DMS153 (cell line): ENCODE measurements around the gene PIK3R2.
"Not testable (repeated sequence)": the region's sequence is repeated elsewhere in the genome, so short reads cannot be mapped to it uniquely, and the experiment has no call there.

ENCODE experiments used
- DNase-seq: peaks from one replicate; lab custom pipeline; 2025; lab: John Stamatoyannopoulos, UW

Gene PIK3R2

DNA sequence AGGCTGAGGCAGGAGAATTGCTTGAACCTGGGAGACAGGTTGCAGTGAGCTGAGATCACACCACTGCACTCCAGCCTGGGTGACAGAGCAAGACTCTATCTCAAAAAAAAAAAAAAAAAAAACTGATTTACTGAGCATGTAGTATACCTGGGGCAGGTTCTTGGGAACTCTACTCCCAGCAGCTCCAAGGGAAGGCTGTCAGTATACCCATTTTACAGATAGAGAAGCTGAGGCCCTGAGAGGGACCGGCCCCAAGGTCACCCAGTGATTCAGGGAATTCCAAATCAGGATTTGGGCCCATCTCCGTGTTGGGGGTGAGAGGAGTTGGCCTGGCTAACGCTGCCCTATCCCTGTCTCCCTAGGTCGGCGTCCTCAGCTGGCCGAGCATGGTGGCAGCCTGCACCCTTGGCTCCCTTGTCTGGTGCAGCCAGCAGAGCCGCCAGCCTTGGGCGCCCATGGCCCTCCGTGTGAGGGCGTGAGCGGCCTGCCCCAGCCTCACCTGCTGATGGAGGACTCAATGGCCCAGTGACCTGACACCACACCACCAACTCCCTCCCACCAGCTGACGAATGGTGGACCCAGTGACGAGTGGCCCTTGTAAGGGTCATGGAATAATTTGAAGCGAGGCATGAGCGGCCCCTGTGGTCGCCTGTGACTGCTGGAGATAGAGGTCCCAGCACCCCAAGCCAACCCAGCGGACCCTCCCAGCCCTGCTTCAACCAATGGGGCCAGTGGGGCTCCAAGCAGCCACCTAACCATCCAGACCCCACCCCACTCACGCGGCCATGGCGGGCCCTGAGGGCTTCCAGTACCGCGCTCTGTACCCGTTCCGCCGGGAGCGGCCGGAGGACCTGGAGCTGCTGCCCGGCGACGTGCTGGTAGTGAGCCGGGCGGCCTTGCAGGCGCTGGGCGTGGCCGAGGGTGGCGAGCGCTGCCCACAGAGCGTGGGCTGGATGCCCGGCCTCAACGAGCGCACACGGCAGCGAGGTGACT is 2.4 kb downstream of the PIK3R2 start:
- no peak for DNase-seq

DNA sequence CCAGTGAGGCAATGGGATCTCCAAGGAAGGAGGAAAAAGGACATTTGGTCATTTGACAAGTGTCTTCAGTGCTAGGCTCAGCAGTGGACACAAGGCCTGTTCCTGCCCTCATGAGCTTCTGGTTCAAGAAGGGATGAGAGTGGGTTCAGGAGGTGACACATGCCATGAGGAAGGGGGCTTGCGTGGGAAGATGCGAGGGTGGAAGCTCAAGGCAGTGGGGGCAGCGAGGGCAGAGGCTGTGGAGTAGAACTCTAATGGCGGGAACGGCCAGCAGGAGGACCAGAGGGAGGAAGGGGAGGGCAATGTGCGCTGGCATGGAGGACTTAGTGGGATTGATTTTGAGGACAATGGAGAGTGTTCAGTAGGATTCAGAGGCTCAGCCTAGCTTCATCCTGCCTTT is 3.3 kb downstream of the PIK3R2 start:
- DNase-seq, result no peak

DNA sequence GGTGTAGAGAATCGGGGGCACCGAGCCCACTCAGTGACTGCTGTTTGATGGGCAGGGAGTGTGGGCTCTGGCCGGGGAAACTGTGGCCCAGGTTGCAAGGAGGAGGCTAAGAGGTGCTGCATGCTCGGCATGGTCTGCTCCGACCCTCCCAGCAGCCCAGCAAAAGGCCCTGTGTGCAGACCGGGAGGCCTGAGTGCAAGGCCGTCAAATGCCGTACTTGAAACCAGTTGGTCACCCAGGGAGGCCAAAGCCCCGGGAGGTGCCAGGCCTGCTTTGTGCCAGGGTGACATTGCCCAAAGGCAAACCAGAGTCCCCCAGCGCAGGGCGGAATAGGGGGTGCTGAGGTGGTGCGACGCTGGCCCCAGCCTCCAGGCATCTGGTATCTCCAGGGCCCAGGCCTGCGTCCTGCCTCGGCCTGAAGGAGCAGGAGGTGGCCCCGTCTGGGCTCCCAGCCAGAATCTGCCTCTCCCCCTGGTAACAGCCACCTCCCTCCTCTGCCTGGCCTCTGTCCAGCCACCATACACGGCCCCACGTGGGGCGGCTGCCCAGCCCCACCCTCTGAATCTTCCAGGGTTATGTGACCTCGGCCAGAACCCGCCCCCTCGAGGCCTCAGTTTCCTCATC is 4.0 kb downstream of the PIK3R2 start:
- DNase-seq, result peak; percentile 89

DNA sequence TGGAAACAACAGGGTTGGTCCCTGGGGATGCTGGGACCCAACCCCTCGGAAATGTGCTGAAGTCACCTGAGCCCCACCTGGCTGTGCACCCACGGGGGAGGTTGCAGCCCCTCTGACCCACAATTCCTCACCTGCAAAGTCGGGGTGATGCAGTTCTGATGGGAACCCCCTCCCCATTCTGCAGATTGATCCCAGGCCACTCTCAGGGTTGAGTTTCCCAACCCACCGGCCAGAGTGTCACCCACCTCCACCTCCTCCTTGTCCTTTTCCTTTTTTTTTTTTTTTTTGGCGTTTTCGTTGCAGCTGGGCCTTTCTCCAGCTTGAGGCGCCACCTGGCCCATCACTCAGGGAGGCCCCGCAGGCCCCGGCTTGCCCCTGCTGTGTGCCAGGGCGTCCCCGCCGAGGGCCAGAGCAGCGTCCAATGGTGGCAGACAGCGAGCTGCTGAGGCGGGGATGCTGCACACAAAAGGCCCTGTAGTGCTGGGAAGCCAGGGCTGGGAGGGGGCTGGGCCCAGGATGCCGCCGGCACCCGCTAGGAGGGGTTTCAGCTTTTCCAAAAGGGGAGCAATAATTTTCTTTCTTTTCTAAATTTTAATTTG is 4.6 kb downstream of the PIK3R2 start:
- peak; percentile 91 for DNase-seq

DNA sequence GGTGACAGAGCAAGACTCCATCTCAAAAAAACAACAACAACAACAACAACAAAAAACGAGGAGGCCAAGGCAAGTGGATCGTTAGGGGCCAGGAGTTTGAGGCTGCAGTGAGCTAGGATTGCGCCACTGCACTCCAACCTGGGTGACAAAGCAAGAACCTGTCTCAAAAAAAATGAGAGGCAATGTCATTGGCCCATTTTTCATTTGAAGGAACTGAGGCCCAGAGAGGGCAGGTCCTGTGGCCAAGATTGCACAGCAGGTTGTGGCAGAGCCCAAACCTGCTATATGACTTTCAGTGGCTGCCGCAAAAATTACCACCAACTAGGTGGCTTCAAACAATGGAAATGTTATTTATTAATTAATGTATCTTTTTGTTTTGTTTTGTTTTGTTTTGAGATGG is 5.5 kb downstream of the PIK3R2 start:
- DNase-seq, result no peak

DNA sequence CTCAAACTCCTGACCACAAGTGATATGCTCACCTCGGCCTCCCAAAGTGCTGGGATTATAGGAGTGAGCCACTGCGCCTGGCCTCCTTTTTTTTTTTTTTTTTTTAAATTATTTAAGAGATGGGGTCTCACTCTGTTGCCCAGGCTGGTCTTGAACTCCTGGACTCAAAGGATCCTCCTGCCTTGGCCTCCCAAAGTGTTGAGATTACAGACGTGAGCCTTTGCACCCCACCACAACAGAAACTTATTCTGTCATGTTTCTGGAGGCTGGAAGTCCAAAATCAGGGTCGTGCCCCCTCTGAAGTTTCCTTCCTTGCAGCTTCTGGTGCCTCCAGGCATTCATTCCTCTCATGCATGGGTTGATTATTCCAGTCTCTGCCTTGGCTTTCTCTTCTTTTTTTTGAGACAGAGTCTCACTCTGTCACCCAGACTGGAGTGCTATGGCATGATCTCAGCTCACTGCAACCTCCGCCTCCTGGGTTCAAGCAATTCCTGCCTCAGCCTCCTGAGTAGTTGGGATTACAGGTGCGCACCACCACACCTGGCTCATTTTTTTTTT is 6.2 kb downstream of the PIK3R2 start:
- DNase-seq, result not testable (repeated sequence)

DNA sequence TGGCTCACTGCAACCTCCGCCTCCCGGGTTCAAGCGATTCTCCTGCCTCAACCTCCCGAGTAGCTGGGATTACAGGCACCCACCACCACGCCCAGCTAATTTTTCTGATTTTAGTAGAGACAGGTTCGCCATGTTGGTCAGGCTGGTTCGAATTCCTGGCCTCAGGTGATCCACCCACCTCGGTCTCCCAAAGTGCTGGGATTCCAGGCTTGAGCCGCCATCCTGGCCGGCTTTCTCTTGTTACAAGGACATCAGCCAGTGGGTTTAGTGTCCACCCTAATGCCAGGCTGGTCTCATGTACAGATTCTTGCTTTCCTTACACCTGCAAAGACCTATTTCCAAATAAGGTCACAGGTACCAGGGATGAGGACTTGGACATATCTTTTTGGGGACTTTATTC is 6.8 kb downstream of the PIK3R2 start:
- DNase-seq, result no peak

DNA sequence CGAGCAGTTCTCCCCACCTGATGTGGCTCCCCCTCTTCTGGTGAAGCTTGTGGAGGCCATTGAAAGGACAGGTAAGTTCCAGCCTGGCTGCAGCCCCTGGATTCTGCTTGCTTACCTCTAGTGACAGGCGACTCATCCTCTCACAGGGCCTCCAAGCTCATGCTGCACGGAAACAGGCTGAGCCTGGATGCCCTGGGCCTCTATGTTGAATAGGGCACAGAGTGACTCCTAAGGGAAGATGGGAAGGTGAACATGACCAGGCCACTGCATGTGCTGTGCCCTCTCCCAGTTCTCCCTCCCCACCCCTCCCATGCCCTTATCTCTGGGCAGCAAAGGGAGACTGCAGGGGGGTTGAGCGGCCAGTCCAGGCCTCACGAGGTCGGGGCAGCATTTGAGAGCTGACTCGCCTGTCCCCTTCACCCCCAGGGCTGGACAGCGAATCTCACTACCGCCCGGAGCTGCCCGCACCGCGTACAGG is 7.6 kb downstream of the PIK3R2 start:
- DNase-seq, result no peak

DNA sequence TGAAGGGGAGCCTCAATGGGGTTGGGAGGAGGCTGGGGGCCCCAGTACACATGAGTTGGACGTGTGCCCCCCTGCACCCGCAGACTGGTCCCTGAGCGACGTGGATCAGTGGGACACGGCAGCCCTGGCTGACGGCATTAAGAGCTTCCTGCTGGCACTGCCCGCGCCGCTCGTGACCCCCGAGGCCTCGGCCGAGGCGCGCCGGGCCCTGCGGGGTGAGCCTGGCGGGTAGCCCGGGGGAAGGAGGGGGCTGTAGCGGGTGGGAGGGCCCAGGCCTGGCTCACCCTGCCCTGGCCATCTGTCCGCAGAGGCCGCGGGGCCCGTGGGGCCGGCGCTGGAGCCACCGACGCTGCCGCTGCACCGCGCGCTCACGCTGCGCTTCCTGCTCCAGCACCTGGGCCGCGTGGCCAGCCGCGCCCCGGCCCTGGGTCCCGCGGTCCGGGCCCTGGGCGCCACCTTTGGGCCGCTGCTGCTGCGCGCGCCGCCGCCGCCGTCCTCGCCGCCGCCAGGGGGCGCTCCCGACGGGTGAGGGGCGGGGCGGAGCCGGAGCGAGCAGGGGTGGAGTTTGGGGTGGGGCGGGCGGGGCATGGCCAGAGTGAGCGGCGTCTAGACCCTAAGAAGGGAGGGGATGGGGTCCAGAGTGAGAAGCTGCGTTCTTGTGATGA is 8.1 kb downstream of the PIK3R2 start:
- DNase-seq, result peak; percentile 39

DNA sequence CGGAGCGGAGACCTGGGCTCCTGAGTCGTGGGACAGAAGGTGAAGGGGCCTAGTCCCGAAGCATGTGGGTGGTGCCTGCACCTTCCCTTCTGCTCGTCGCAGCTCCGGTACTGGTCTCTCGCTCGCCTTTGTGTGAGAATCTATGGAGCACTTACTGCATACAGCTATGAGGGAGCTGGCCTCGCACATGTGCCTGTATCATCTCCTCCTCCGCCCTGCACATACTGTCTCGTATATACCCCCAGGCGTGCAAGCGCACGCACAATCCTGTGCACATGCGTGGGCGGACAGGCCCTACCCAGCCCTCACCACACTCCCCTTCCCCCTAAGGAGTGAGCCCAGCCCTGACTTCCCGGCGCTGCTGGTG is 8.7 kb downstream of the PIK3R2 start:
- no peak for DNase-seq

DNA sequence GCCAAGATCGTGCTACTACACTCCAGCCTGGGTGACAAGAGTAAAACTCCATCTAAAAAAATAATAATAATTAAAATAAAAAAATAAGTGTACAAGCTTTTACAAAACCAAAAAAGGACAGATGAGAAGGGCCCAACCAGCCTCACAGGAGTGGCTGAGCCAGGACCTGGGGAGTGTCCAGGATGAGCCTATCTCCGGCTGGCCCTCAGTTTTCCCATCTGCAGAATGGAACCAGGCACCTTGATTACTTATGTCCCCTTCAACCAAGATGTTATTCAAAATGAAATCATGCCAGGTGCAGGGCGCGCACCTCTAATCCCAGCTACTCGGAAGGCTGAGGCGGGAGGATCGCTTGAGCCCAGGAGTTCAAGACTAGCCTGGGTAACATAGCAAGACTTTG is 11.1 kb downstream of the PIK3R2 start:
- no peak for DNase-seq

DNA sequence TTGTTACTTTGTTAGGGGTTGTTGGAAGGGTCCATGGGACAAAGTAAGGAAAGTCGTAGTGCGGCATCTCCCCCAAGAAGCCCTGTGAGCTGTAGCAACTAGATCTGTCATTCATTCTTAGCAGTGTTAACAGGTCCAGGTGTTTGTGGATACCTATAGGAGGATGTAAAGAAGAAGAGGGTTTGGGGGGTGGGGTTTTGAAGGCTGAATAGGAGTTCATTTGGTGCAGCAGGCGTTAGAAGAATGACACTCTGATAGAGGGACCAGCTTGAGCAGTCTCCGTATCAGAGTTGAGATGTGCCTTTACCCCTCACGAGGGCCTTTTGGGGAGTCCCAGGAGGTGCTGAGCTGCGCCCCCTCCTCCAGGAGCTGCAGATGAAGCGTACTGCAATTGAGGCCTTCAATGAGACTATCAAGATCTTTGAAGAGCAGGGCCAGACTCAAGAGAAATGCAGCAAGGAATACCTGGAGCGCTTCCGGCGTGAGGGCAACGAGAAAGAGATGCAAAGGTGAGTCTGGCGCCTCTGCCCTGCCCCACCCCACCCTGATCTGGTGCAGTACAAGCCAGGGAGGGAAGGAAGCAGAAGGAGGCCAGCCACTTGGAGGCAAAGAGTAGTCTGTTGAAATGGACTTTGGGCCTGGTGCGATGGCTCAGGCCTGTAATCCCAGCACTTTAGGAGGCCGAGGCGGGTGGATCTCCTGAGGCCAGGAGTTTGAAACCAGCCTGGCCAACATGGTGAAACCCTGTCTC is 13.0 kb downstream of the PIK3R2 start:
- no peak for DNase-seq

DNA sequence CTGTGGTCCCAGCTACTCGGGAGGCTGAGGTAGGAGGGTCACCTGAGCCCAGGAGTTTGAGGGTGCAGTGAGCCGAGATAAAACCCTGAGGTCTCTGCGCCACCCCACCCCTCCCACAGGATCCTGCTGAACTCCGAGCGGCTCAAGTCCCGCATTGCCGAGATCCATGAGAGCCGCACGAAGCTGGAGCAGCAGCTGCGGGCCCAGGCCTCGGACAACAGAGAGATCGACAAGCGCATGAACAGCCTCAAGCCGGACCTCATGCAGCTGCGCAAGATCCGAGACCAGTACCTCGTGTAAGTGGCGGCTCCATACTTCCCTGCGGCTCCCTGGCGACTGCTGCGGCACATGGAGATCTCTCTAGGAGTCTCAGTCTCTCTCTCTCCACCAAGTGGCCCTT is 14.0 kb downstream of the PIK3R2 start:
- no peak for DNase-seq

DNA sequence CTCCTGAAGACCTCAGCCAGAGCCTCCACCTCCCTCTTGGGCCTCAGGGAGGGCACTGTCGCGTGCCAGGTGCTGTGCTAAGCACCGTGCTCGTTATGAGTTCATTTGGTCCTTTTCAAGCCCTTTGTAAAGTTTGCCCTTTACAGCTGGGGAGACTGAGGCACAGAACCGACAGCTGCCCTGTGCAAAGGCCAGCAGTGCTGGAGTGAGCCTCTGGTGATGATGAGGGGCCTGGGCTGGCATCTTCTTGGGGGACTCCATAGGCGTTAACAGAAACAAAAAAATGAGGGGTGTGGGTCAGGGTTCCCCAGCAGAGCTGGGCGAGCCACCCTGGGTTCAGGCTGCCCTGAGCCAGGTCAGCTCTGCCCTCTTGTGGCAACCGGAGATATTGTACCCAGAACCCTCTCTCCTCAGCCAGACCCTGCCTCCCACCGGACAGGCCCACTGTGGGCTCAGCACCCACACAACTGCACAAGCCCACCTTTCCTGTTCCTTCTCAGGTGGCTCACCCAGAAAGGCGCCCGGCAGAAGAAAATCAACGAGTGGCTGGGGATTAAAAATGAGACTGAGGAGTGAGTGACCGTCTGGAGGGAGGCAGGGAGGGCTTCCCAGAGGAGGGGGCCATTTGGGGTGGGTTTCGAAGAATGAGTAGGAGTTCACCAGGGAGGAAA is 15.1 kb downstream of the PIK3R2 start:
- no peak for DNase-seq

DNA sequence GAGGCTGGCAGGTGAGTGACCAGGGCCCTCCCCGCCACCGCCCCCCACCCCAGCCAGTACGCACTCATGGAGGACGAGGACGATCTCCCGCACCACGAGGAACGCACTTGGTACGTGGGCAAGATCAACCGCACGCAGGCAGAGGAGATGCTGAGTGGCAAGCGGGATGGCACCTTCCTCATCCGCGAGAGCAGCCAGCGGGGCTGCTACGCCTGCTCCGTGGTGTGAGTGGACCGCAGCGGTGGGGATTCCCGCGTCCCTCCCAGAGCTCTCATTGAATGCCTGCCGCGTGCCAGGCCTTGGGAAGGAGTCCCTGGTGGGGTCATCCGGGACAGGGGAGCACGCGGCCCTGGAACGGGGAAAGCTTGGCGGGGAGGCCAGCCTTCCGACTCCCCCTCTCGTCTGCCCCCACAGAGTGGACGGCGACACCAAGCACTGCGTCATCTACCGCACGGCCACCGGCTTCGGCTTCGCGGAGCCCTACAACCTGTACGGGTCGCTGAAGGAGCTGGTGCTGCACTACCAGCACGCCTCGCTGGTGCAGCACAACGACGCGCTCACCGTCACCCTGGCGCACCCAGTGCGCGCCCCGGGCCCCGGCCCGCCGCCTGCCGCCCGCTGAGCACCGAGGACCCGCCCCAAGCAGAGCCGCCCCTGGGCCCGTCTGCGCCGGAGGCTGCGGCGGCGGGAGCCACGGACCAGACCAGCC is 15.9 kb downstream of the PIK3R2 start:
- DNase-seq, result no peak

DNA sequence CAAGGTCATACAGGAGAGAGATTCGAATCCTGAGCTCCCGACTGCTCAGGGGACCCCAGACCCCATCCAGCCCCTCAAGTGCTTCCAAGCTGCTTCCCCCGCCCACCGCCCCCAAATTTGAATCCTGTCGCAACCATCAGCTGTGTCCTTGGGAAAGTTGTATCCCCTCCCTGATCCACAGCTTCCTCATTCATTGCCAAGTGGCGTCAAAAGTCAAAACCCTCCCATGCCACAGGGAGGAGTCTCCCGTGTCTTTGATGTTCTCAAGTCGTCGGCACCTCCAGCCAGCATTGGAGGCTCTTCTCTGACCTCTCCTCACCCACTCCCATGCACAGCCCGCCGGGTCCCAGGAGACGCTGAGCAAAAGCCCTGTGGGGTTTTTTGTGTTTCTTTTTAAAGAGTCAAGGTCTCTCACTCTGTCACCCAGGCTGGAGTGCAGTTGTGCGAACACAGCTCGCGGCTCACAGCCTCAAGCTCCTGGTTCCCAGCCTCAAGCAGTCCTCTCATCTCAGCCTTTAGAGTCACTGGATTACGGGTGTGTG is 17.8 kb downstream of the PIK3R2 start:
- no peak for DNase-seq

DNA sequence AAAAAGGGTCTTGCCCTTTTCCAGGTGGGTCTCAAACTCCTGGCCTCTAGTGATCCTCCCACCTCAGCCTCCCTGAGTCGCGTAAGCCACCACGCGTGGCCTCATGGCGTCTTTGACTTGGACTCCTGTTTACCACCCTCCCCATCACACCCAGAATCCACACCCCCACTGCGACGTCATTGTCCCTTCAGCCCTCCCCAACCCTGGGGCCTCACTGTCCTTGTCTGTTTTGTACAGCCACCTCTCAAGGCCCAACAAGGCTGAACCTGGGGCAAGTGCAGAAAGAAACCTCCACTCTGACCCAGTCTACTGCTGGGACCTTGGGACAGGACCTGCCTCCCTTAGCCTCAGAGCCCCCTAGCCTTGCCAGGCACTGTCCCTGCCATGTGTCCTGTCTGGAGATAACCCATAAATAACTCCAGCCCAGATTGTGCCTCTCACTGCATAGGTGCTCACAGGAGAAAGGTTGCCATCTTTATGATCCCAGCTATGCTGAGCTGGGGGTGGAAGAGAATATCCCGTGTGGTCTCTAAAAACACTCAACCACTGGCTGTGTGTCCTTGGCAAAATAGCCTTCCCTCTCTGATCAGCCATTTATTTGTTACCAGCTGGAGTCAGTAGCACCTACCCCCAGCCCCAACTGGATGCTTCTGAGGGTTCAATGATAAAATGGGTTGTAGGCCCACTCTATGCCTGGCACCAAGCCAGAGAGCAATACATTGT is 18.8 kb downstream of the PIK3R2 start:
- DNase-seq, result no peak

DNA sequence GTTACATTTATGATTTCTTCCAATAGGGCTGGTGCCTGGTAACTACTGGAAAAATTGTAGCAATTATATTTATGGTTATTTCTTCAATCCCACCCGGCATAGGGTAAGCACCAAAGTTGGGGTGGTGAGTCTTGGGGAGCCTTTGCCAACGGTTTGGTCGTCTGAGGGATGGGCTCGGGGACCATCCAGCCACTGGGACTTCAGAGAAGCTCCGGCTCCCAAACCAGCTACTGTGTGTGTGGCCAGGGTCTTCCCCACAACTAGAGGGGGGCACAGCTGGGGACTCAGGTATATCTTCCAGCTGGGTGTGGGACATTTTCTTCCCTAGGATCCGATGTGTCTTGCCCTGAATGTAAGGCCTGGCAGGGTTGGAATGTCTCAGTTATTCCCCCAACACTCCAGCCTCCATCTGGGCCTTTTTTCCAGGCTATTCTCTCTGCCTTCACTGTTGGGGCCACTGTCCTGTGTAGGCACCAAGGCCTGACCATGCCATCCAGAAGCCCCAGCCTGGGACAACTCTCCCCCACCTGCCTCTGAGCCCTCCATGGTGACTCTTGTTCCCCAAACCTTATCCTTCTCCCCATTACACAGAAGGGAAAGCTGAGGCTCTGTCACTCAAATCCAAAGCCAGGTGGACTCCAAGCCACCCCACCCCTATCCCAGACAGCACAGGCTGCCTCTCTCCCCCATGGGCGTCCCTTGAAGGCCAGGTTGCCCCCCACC is 19.5 kb downstream of the PIK3R2 start:
- no peak for DNase-seq
